ENCODE measurements around the gene AP4B1.

DNA sequence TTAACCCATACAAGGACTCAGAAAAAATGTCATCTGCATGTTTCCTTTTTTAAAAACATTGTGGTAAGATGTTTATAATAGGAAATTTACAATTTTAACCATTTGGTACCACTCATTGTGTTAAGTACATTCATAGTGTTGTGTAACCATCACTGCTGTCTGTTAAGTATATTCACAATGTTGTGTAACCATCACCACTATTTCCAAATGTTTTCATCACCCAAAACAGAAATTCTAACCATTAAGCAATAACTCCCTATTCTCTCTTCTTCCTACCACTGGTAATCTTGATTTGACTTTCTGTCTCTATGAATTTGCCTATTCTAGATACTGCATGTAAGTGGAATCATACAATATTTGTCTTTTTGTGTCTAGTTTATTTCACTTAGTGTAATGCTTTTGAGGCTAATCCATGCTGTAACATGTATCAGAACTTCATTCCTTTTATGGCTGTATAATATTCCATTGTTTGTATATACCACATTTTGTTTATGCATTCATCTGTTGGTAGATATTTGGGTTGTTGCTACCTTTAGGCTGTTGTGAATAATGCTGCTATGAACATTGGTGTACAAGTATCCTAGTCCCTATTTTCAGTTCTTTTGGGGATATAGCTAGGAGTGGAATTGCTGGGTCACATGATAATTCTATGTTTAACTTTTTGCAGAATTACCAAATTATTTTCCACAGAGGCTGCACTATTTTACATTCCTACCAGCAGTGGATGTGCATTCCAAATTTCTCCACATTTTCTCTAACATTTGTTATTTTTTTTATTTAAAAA, 38.6 kb upstream of the AP4B1 start:
- TF ChIP-seq, protein P1, sequence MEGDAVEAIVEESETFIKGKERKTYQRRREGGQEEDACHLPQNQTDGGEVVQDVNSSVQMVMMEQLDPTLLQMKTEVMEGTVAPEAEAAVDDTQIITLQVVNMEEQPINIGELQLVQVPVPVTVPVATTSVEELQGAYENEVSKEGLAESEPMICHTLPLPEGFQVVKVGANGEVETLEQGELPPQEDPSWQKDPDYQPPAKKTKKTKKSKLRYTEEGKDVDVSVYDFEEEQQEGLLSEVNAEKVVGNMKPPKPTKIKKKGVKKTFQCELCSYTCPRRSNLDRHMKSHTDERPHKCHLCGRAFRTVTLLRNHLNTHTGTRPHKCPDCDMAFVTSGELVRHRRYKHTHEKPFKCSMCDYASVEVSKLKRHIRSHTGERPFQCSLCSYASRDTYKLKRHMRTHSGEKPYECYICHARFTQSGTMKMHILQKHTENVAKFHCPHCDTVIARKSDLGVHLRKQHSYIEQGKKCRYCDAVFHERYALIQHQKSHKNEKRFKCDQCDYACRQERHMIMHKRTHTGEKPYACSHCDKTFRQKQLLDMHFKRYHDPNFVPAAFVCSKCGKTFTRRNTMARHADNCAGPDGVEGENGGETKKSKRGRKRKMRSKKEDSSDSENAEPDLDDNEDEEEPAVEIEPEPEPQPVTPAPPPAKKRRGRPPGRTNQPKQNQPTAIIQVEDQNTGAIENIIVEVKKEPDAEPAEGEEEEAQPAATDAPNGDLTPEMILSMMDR (IDR thresholded peaks at IDR 0.05; ENCODE audit: low read length), result no peak
- TF ChIP-seq EZH2phosphoT487 (IDR thresholded peaks at IDR 0.05; ENCODE audit: low read length), result no peak
